ENCODE results near the gene ABCG8.

GRCh38 chr2:43885132-43885632, 46.4 kb downstream of the ABCG8 start:
- TF ChIP-seq CTCF (IDR thresholded peaks at IDR 0.05; ENCODE audit: low read depth, low read length) (no peak), POLR2A (IDR thresholded peaks at IDR 0.05; ENCODE audit: extremely low read depth, insufficient read length) (no peak)

Measured in NB4 (cell line).